Upper lobe of left lung (tissue), 6 donors: ENCODE results near the gene OTULINL. TPM values are rescaled to one million over a fixed set of nuclear protein-coding genes. Genes with fewer than 3 reads are reported as not detected.

ENCODE experiments used
- ATAC-seq, 2 donors: fragments of 200-7000 bp; cut with Tn5 transposase; one replicate each; pipeline ENCODE4 v1.9.1; 2022; ENCODE audit warnings: mild to moderate bottlenecking in 2 of 2, moderate library complexity in 2 of 2; ENCODE audit not compliant: low FRiP score in 2 of 2
- DNase-seq, 2 donors: peaks; one replicate each; pipeline ENCODE4 v3.0.0-alpha.2; 2019 to 2020
- H3K27ac ChIP-seq, 4 donors: fragments of 200-600 bp; sonication (generic); one replicate each; pipeline ENCODE4 v1.5.1; 2016 to 2019
- H3K27me3 ChIP-seq, 4 donors: fragments of 200-600 bp; sonication (generic); one replicate each; pipeline ENCODE4 v1.5.1; 2017 to 2019
- H3K36me3 ChIP-seq, 4 donors: fragments of 200-600 bp; sonication (generic); one replicate each; pipeline ENCODE4 v1.5.1; 2016 to 2019
- H3K4me1 ChIP-seq, 4 donors: fragments of 200-600 bp; sonication (generic); one replicate each; pipeline ENCODE4 v1.5.1; 2018 to 2019
- H3K4me3 ChIP-seq, 4 donors: fragments of 200-600 bp; sonication (generic); one replicate each; pipeline ENCODE4 v1.5.1; 2017 to 2019; ENCODE audit warnings: mild to moderate bottlenecking in 2 of 4, moderate library complexity in 1 of 4
- H3K9me3 ChIP-seq, 4 donors: fragments of 200-600 bp; sonication (generic); one replicate each; pipeline ENCODE4 v1.5.1; 2018 to 2019
- CTCF ChIP-seq, 6 experiments: fragments of 450-650 bp in 4 of 6; fragments of 200-600 bp in 2 of 6; sonication (generic) in 2 of 6; IDR thresholded peaks; one replicate each; pipeline ENCODE4 v1.5.1; 2016 to 2019; ENCODE audit warnings: antibody characterized with exemption in 6 of 6
- EP300 ChIP-seq, 4 donors: sonication (generic); formaldehyde crosslinking; IDR thresholded peaks; one replicate each; pipeline ENCODE4 v1.5.1; 2017; ENCODE audit warnings: antibody characterized with exemption in 4 of 4, control low read depth in 2 of 4
- POLR2A ChIP-seq, 4 donors: fragments of 450-650 bp; IDR thresholded peaks; one replicate each; pipeline ENCODE4 v1.5.1; 2016 to 2017; ENCODE audit warnings: antibody characterized with exemption in 4 of 4, mild to moderate bottlenecking in 2 of 4
- POLR2AphosphoS5 ChIP-seq, 2 donors: sonication (generic); formaldehyde crosslinking; IDR thresholded peaks; one replicate each; pipeline ENCODE4 v1.5.1; 2017; ENCODE audit warnings: antibody characterized with exemption in 2 of 2
- WGBS, 2 donors: methylation state at CpG; one replicate each; pipeline ENCODE4 v1.1.5; 2017 to 2018; 5-methylcytosine and 5-hydroxymethylcytosine counted together
- total RNA-seq, 6 donors: library from RNA; depleted of rRNA in 4 of 6; stranded (reverse); fragments of >200 nt in 4 of 6; gene quantifications; one replicate each; pipeline versions ENCODE4 v1.1.0 to v1.2.1, GENCODE V29; 2016 to 2021
- donor health status: DM: no; HTN: no; CAD: no; lungs with moderate emphysema.
- donor health status: DM: no; HTN: yes; CAD: no; lungs with severe emphysema.

The OTULINL gene
- total RNA-seq, 6 donors from 2014 or later, result 36.4 to 194 (median 82.8) TPM

GRCh38 chr5:14580398-14581034, 1.1 kb upstream of the OTULINL start:
- Histone ChIP-seq H3K27ac (no peak overlapping the region), H3K36me3 (no peaks in the 10 kb centered on the region), H3K4me3 (peak overlapping the region in 1 of 4 donors; percentile 85), H3K9me3 (no peaks in the 10 kb centered on the region), H3K27me3 (no peaks in the 10 kb centered on the region), H3K4me1 (peaks cover 9 to 37% (median 28%) of the 10 kb centered on the region in 4 donors)
- TF ChIP-seq POLR2AphosphoS5 (IDR thresholded peaks at IDR 0.05) (no peak), EP300 (IDR thresholded peaks at IDR 0.05) (no peak), POLR2A (IDR thresholded peaks at IDR 0.05) (no peak), CTCF (IDR thresholded peaks at IDR 0.05) (no peak)
- no peak for ATAC-seq
- DNase-seq, result no peak
- WGBS, 2 donors, result 84 to 87% methylated on average over 6 of the region's 6 CpGs

DNA sequence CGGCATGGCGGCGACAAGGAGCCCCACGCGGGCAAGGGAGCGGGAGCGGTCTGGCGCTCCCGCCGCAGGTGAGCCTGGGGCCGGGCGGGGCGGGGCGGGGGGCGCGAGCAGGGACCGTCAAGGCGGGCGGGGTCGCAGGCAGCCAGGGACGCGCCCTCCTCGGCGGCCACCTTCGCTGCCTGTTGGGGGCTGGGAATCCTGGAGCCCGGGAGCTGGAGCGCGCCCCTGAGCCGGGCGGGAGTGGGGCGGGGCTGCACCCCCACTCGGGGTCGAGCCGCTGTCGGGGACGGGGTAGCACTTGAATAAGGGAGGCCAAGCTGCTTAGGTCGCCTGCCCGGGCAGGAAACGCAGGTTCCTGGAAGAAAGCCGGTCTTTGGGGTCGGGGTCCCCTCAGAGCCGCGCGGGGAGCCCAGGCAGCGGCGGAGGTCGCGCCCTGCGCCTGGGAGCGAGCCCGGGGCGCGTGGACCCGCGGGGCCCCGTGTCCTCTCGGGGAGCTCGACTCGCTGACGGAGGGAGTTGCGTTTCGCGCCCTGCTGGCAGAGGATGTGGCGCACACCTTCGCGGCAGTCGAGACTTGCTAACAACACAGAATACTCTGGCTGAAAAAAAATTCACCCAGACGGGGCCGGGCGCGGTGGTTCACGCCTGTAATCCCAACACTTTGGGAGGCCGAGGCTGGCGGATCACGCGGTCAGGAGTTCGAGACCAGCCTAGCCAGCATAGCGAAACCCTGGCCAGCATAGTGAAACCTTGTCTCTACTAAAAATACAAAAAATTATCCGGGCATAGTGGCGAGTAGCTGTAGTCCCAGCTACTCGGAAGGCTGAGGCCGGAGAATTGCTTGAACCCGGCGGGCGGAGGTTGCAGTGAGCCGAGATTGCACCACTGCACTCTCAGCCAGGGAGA, 552 bp downstream of the OTULINL start:
- 11 to 21% methylated on average over 19 to 21 of the region's 86 CpGs for WGBS, 2 donors
- peak overlapping the region; percentile 85 to 96 (median 92) for H3K27ac ChIP-seq
- DNase-seq (peak; percentile 76 to 91), ATAC-seq (peak; percentile 52 to 72)
- peak overlapping the region; percentile 60 to 85 (median 80) for H3K4me3 ChIP-seq
- no peaks in the 10 kb centered on the region for H3K9me3 ChIP-seq
- H3K36me3 ChIP-seq, result no peaks in the 10 kb centered on the region
- H3K4me1 ChIP-seq, result peaks cover 9 to 46% (median 31%) of the 10 kb centered on the region in 4 donors
- no peaks in the 10 kb centered on the region for H3K27me3 ChIP-seq
- TF ChIP-seq CTCF (IDR thresholded peaks at IDR 0.05), result peak in 4 of 6 experiments; percentile 33 to 64 (median 55)
- no peak for TF ChIP-seq EP300 (IDR thresholded peaks at IDR 0.05)
- no peak for TF ChIP-seq POLR2AphosphoS5 (IDR thresholded peaks at IDR 0.05)
- TF ChIP-seq POLR2A (IDR thresholded peaks at IDR 0.05), result peak in 1 of 4 donors; percentile 16

DNA sequence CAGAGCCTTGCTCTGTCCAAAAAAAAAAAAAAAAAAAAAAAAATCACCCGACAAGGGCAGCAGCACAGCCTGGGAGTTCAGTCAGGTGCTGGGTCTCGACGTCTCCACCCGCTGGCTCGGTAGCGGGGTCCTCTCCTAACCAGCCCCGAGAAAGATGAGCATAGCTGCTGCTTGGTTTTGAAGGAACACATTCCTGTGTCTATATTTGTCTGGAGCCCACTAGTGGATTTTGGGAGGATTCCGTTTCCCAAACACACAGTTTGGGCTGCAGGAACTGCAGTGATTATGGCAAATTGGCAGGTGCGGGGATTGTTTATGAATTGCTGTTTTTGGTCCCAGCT, 1.2 kb downstream of the OTULINL start:
- 41 to 55% methylated on average over 9 of the region's 9 CpGs for WGBS, 2 donors
- Histone ChIP-seq H3K4me1 (peaks cover 9 to 52% (median 31%) of the 10 kb centered on the region in 4 donors), H3K27ac (peak overlapping the region in 3 of 4 donors; percentile 90 to 96 (median 94)), H3K9me3 (no peaks in the 10 kb centered on the region), H3K4me3 (peak overlapping the region in 3 of 4 donors; percentile 75 to 85 (median 84)), H3K36me3 (no peaks in the 10 kb centered on the region), H3K27me3 (no peaks in the 10 kb centered on the region)
- TF ChIP-seq POLR2A (IDR thresholded peaks at IDR 0.05) (no peak), EP300 (IDR thresholded peaks at IDR 0.05) (no peak), POLR2AphosphoS5 (IDR thresholded peaks at IDR 0.05) (no peak), CTCF (IDR thresholded peaks at IDR 0.05) (no peak)
- DNase-seq, result no peak
- ATAC-seq, result no peak

GRCh38 chr5:14584848-14585247, 3.3 kb downstream of the OTULINL start:
- Histone ChIP-seq H3K36me3 (no peaks in the 10 kb centered on the region), H3K27ac (peak overlapping the region; percentile 53 to 80 (median 64)), H3K4me1 (peaks cover 14 to 71% (median 49%) of the 10 kb centered on the region in 4 donors), H3K27me3 (no peaks in the 10 kb centered on the region), H3K4me3 (peak overlapping the region in 1 of 4 donors; percentile 85), H3K9me3 (no peaks in the 10 kb centered on the region)
- DNase-seq, result no peak
- no peak for ATAC-seq
- TF ChIP-seq CTCF (IDR thresholded peaks at IDR 0.05), result no peak
- peak in 1 of 4 donors; percentile 39 for TF ChIP-seq POLR2A (IDR thresholded peaks at IDR 0.05)
- 56 to 68% methylated on average over 7 of the region's 7 CpGs for WGBS, 2 donors
